ENCODE data around the gene VPS35L.
A peak's percentile ranks its signal among the peaks of the same experiment; 100 is the strongest.

VPS35L gene

GRCh38 chr16:19515757-19516156 lies 39.7 kb upstream of the VPS35L start:
- DNase-seq (ENCODE audit: low spot score) = no peak
- no peak overlapping the region for H3K27ac ChIP-seq
- POLR2A ChIA-PET (ENCODE audit: low non-redundant PET) = no interaction called here
- CTCF ChIA-PET = no interaction called here
- TF ChIP-seq CTCF (conservative IDR thresholded peaks at IDR 0.05; ENCODE audit: low read depth) = no peak

GRCh38 chr16:19517424-19518089 lies 37.9 kb upstream of the VPS35L start:
- no peak for TF ChIP-seq CTCF (conservative IDR thresholded peaks at IDR 0.05; ENCODE audit: low read depth)
- DNase-seq (ENCODE audit: low spot score) = peak; percentile 73
- H3K27ac ChIP-seq = no peak overlapping the region; the same call in 1 of the 2 replicates
- POLR2A ChIA-PET (ENCODE audit: low non-redundant PET) = no interaction called here
- CTCF ChIA-PET = interaction anchor here (0.6 to 0.7 kb wide), 2 partner anchors 38 to 379 kb away, joined by 3 read pairs; partner anchors contain the start of gene VPS35L

- no peak for DNase-seq (ENCODE audit: low spot score)
- CTCF ChIA-PET = interaction anchor here (2.5 kb wide), 1 partner anchor 16 kb away, joined by 11 read pairs; no protein-coding TSS in a partner anchor
- no peak overlapping the region for H3K27ac ChIP-seq
- TF ChIP-seq CTCF (conservative IDR thresholded peaks at IDR 0.05; ENCODE audit: low read depth) = no peak
- POLR2A ChIA-PET (ENCODE audit: low non-redundant PET) = no interaction called here
Observed at GRCh38 chr16:19518388-19518787, 37.1 kb upstream of the VPS35L start.

GRCh38 chr16:19520861-19521331 lies 34.6 kb upstream of the VPS35L start:
- H3K27ac ChIP-seq = peak overlapping the region; percentile 66
- no peak for DNase-seq (ENCODE audit: low spot score)
- CTCF ChIA-PET = interaction anchor here (2.5 kb wide), 1 partner anchor 18 kb away, joined by 11 read pairs; no protein-coding TSS in a partner anchor

GRCh38 chr16:19521471-19522396 lies 33.8 kb upstream of the VPS35L start, which contains the start of gene GDE1:
GDE1 (minus strand) TSS chr16:19522098; CDS start chr16:19521964, 134 bp downstream.
- DNase-seq (ENCODE audit: low spot score) = peak; percentile 95
- peak; percentile 26; the same call in 1 of the 2 replicates for TF ChIP-seq CTCF (conservative IDR thresholded peaks at IDR 0.05; ENCODE audit: low read depth)
- CTCF ChIA-PET = interaction anchor here (0.6 kb wide), 1 partner anchor 590 kb away, joined by 5 read pairs; no protein-coding TSS in a partner anchor
- POLR2A ChIA-PET (ENCODE audit: low non-redundant PET) = no interaction called here
- H3K27ac ChIP-seq = peak within 1 kb of the TSS; percentile 87

More at GRCh38 chr16:19520861-19521331, 34.6 kb upstream of the VPS35L start:
- TF ChIP-seq CTCF (conservative IDR thresholded peaks at IDR 0.05; ENCODE audit: low read depth) = no peak
- POLR2A ChIA-PET (ENCODE audit: low non-redundant PET) = no interaction called here

- CTCF ChIA-PET = no interaction called here
- no peak for DNase-seq (ENCODE audit: low spot score)
- POLR2A ChIA-PET (ENCODE audit: low non-redundant PET) = no interaction called here
- peak overlapping the region; percentile 87 for H3K27ac ChIP-seq
- TF ChIP-seq CTCF (conservative IDR thresholded peaks at IDR 0.05; ENCODE audit: low read depth) = no peak
Observed at GRCh38 chr16:19522397-19522732, 33.1 kb upstream of the VPS35L start.
